Osteoblast (primary cell): Measurements from ENCODE around the gene ZNF275. TPM values are rescaled to one million over a fixed set of nuclear protein-coding genes. Genes with fewer than 3 reads are reported as not detected.

Experiments
- DNase-seq: peaks from one replicate; pipeline ENCODE4 v3.0.0; 2011; ENCODE audit warnings: low spot score, mixed read lengths; ENCODE audit not compliant: insufficient read length; ENCODE audit errors: missing footprints
- H2AFZ ChIP-seq: 2 replicates; pipeline ENCODE4 v1.6.0; 2011; ENCODE audit warnings: mild to moderate bottlenecking, low read length
- H3K27ac ChIP-seq: 2 replicates; pipeline ENCODE4 v1.5.1; 2011; ENCODE audit warnings: mild to moderate bottlenecking, low read depth, low read length, moderate library complexity
- H3K27me3 ChIP-seq: 2 replicates; pipeline ENCODE4 v1.6.0; 2012; ENCODE audit warnings: mild to moderate bottlenecking, control low read depth, inconsistent platforms, low read length, moderate library complexity; ENCODE audit not compliant: insufficient read depth
- H3K36me3 ChIP-seq: 2 replicates; pipeline ENCODE4 v1.5.1; 2011; ENCODE audit warnings: mild to moderate bottlenecking, low read length, control low read depth, moderate library complexity; ENCODE audit not compliant: insufficient read depth
- H3K4me1 ChIP-seq: 2 replicates; pipeline ENCODE4 v1.5.1; 2011; ENCODE audit warnings: mild to moderate bottlenecking, low read length, control low read depth, moderate library complexity; ENCODE audit not compliant: insufficient read depth
- H3K4me2 ChIP-seq: 2 replicates; pipeline ENCODE4 v1.6.0; 2011; ENCODE audit warnings: mild to moderate bottlenecking, low read length; ENCODE audit not compliant: insufficient read depth
- H3K4me3 ChIP-seq: fragments of 200-600 bp; sonication (generic); 3 replicates; pipeline ENCODE4 v1.5.1; 2012; ENCODE audit warnings: mild to moderate bottlenecking, low read length, inconsistent platforms; ENCODE audit not compliant: insufficient read depth
- H3K79me2 ChIP-seq: 2 replicates; pipeline ENCODE4 v1.6.0; 2012; ENCODE audit warnings: mild to moderate bottlenecking, low read length, control low read depth, inconsistent platforms; ENCODE audit not compliant: insufficient read depth
- H3K9me3 ChIP-seq: 2 replicates; pipeline ENCODE4 v1.5.1; 2011; ENCODE audit warnings: low read depth, low read length, control low read depth
- H4K20me1 ChIP-seq: 2 replicates; pipeline ENCODE4 v1.6.0; 2012; ENCODE audit warnings: mild to moderate bottlenecking, low read length, control low read depth; ENCODE audit not compliant: insufficient read depth
- CTCF ChIP-seq: IDR thresholded peaks from 2 replicates; pipeline ENCODE4 v1.5.1; 2011; ENCODE audit warnings: mild to moderate bottlenecking, low read depth, low read length, moderate library complexity; ENCODE audit errors: extremely low read depth
- total RNA-seq: library from RNA; depleted of rRNA; stranded (reverse); fragments of >200 nt; gene quantifications from 2 replicates; pipeline ENCODE4 v1.2.3, GENCODE V29; 2012

The ZNF275 gene
- total RNA-seq, 1 donor: 11.2 TPM

- peaks cover 13% of the 10 kb centered on the region for H3K27me3 ChIP-seq
- no peak overlapping the region for H3K4me2 ChIP-seq
- no peak for TF ChIP-seq CTCF
- no peaks in the 10 kb centered on the region for H3K36me3 ChIP-seq
- H2AFZ ChIP-seq: no peak overlapping the region
- H3K9me3 ChIP-seq: no peaks in the 10 kb centered on the region
- no peak overlapping the region for H3K4me3 ChIP-seq
- no peaks in the 10 kb centered on the region for H3K79me2 ChIP-seq
- no peaks in the 10 kb centered on the region for H4K20me1 ChIP-seq
- no peak overlapping the region for H3K27ac ChIP-seq
- no peaks in the 10 kb centered on the region for H3K4me1 ChIP-seq
- DNase-seq: peak; percentile 60
Measured at GRCh38 chrX:153320555-153321184, 13.3 kb upstream of the ZNF275 start.

DNA sequence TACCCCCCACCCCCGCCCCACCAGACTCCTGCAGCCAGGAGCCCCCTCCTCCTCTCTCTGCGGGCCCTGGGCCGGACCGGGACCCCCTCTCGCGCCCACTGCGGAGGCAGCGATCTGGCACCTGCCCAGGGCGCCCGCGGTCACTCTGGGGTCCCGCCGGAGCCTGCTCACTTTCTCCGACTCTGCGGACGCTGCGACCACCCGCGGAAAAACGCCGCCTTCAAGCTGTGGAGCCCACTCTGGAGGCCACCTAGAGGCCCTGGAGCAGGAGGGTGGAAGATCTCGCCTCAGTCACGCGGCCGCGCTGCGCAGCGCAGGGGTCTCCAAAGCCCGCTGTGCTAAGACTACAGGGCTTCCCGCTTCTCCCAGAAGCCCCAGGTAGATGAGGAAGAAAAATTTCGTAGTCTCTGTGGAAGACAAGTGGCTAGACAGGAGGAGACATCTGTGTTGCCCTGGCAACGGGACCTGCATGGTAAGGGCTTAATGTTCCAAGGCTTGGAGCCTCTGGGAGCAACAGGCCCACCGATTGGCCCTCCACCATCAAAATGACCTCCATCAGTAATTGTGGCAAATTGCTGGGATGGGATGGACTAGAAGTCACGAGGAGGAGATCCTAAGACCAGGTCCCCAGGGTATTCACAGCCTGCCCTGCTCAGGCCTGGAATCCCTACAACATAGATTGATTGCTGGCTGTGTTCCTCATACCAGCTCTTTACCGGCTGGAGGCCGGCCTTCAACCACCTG lies 12.4 kb upstream of the ZNF275 start, which contains the start of gene PNMA6F:
PNMA6F (minus strand) TSS at position 387 of the 744 bp plus-strand sequence. CDS start 1,093 bp downstream, outside the sequence.
- Histone ChIP-seq H4K20me1 (no peaks in the 10 kb centered on the region), H3K4me1 (no peaks in the 10 kb centered on the region), H3K27me3 (peaks cover 13% of the 10 kb centered on the region), H3K27ac (no peak within 1 kb of the TSS), H3K36me3 (no peaks in the 10 kb centered on the region), H3K4me3 (no peak within 1 kb of the TSS), H3K4me2 (no peak within 1 kb of the TSS), H3K79me2 (no peaks in the 10 kb centered on the region), H2AFZ (no peak within 1 kb of the TSS), H3K9me3 (no peaks in the 10 kb centered on the region)
- no peak for TF ChIP-seq CTCF
- DNase-seq: peak; percentile 31

- TF ChIP-seq CTCF: no peak
- no peak overlapping the region for H3K4me2 ChIP-seq
- no peaks in the 10 kb centered on the region for H4K20me1 ChIP-seq
- no peaks in the 10 kb centered on the region for H3K4me1 ChIP-seq
- H3K79me2 ChIP-seq: no peaks in the 10 kb centered on the region
- H3K27ac ChIP-seq: no peak overlapping the region
- no peaks in the 10 kb centered on the region for H3K36me3 ChIP-seq
- no peak for DNase-seq
- H2AFZ ChIP-seq: no peak overlapping the region
- H3K4me3 ChIP-seq: no peak overlapping the region
- H3K9me3 ChIP-seq: no peaks in the 10 kb centered on the region
- peaks cover 5% of the 10 kb centered on the region for H3K27me3 ChIP-seq
Measured at GRCh38 chrX:153327561-153327960, 6.4 kb upstream of the ZNF275 start.

DNA sequence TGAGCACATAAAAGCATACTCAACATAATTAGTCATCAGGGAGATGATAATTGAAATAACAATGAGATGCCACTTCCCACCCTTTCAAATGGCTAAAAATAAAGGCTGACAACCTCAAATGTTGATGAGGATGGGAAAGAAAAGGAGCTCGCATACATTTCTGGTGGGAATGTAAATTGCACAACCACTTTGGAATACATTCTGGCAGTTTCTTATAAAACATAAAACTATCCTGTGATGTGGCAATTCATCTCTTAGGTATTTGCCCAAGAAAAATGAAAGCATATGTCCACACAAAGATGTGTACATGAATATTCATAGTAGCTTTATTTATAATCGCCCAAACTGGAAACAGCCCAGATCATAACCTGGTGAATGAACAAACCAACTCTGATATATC lies 687 bp upstream of the ZNF275 start:
- H3K79me2 ChIP-seq: peaks cover 37% of the 10 kb centered on the region
- H3K9me3 ChIP-seq: no peaks in the 10 kb centered on the region
- peaks cover 7% of the 10 kb centered on the region for H3K4me1 ChIP-seq
- peak overlapping the region; percentile 96 for H3K4me2 ChIP-seq
- peaks cover 6% of the 10 kb centered on the region for H3K36me3 ChIP-seq
- H3K27me3 ChIP-seq: no peaks in the 10 kb centered on the region
- peak overlapping the region; percentile 82 for H3K27ac ChIP-seq
- no peak for TF ChIP-seq CTCF
- peaks cover 11% of the 10 kb centered on the region for H4K20me1 ChIP-seq
- peak overlapping the region; percentile 78 for H2AFZ ChIP-seq
- DNase-seq: no peak
- H3K4me3 ChIP-seq: peak overlapping the region; percentile 70
